Endothelial cell of umbilical vein (primary cell): ENCODE results near the gene RCOR1. TPM values are rescaled to one million over a fixed set of nuclear protein-coding genes. Genes with fewer than 3 reads are reported as not detected.

Experiments used
- BruUV-seq: library from RNA; stranded (reverse); fragments of 400-500 nt; replicated peaks from 2 replicates; lab custom pipeline; 2021; lab: Mats Ljungman, UMichigan
- CTCF ChIA-PET: fragments of 300-600, 350-600 bp; sonication (Branson Sonifier 250); formaldehyde crosslinking; loops from one replicate; lab custom pipeline; 2021; ENCODE audit warnings: antibody characterized with exemption, inconsistent platforms; lab: Charles Lee
- POLR2A ChIA-PET: fragments of 300-600, 350-600 bp; sonication (Branson Sonifier 250); formaldehyde crosslinking; loops from one replicate; lab custom pipeline; 2021; ENCODE audit warnings: antibody characterized with exemption, inconsistent platforms; lab: Charles Lee
- DNase-seq: peaks from one replicate; pipeline ENCODE4 v3.0.0-alpha.2; 2011; ENCODE audit warnings: low read depth, low spot score
- FAIRE-seq: peaks from 2 replicates; lab custom pipeline; 2011; peaks lifted over from hg19 to GRCh38; lab: Jason Lieb, UNC
- H2AFZ ChIP-seq: 2 replicates; pipeline ENCODE4 v1.6.0; 2012; ENCODE audit warnings: low read depth, low read length, control low read depth, inconsistent platforms
- H3K27ac ChIP-seq: 2 replicates; pipeline ENCODE4 v1.5.1; 2011; ENCODE audit warnings: low read depth, mild to moderate bottlenecking, control low read depth, low read length, moderate library complexity; ENCODE audit not compliant: insufficient read depth
- H3K27me3 ChIP-seq, 2 experiments: 2 replicates each; pipeline versions ENCODE4 v1.6.0 to v1.6.1; 2011; ENCODE audit warnings: low read length in 2 of 2, mixed read lengths in 1 of 2; ENCODE audit not compliant: control insufficient read depth in 2 of 2, insufficient read depth in 2 of 2
- H3K36me3 ChIP-seq, 2 experiments: 2 replicates in 1 of 2; 3 replicates in 1 of 2; pipeline ENCODE4 v1.5.1; 2011; ENCODE audit warnings: low read length in 2 of 2, mild to moderate bottlenecking in 1 of 2, moderate library complexity in 1 of 2; ENCODE audit not compliant: control insufficient read depth in 2 of 2, insufficient read depth in 2 of 2; ENCODE audit errors: extremely low read depth in 1 of 2
- H3K4me1 ChIP-seq: 3 replicates; pipeline ENCODE4 v1.5.1; 2011; ENCODE audit warnings: mild to moderate bottlenecking, low read length; ENCODE audit not compliant: control insufficient read depth, insufficient read depth; ENCODE audit errors: extremely low read depth
- H3K4me2 ChIP-seq: 2 replicates; pipeline ENCODE4 v1.6.1; 2011; ENCODE audit warnings: low read length, control low read depth, mixed read lengths; ENCODE audit not compliant: insufficient read depth
- H3K4me3 ChIP-seq, 3 experiments: fragments of 200-600 bp in 1 of 3; sonication (generic), shearing (Covaris generic) in 1 of 3; replicated peaks in 1 of 3; 2 replicates each; pipeline ENCODE4 v1.5.1; 2011 to 2016; ENCODE audit warnings: control low read depth in 3 of 3, low read length in 3 of 3, mild to moderate bottlenecking in 2 of 3, inconsistent platforms in 1 of 3, low read depth in 1 of 3, moderate library complexity in 1 of 3; ENCODE audit not compliant: insufficient read depth in 1 of 3
- H3K79me2 ChIP-seq: 2 replicates; pipeline ENCODE4 v1.6.0; 2012; ENCODE audit warnings: low read length, inconsistent platforms; ENCODE audit not compliant: control insufficient read depth, insufficient read depth
- H3K9ac ChIP-seq: replicated peaks from 2 replicates; pipeline ENCODE3; 2011; ENCODE audit warnings: low read length, control low read depth; ENCODE audit not compliant: insufficient read depth; ENCODE audit errors: extremely low read depth
- H3K9me1 ChIP-seq: replicated peaks from 3 replicates; pipeline ENCODE4 v1.6.0; 2011; ENCODE audit warnings: mild to moderate bottlenecking, low read length; ENCODE audit not compliant: control insufficient read depth, insufficient read depth; ENCODE audit errors: extremely low read depth
- H3K9me3 ChIP-seq: replicated peaks from 2 replicates; pipeline ENCODE4 v1.5.1; 2012; ENCODE audit warnings: low read length, inconsistent platforms; ENCODE audit not compliant: control insufficient read depth, insufficient read depth
- H4K20me1 ChIP-seq: replicated peaks from 2 replicates; pipeline ENCODE3; 2011; ENCODE audit warnings: mild to moderate bottlenecking, low read length; ENCODE audit not compliant: control insufficient read depth, insufficient read depth; ENCODE audit errors: extremely low read depth
- EZH2 ChIP-seq: IDR thresholded peaks from 2 replicates; pipeline ENCODE4 v1.6.1; 2012; ENCODE audit warnings: borderline replicate concordance, low read depth, mild to moderate bottlenecking, moderate library complexity, low read length, inconsistent platforms; ENCODE audit not compliant: severe bottlenecking
- FOS ChIP-seq: IDR thresholded peaks from 2 replicates; pipeline ENCODE4 v1.6.1; 2011; ENCODE audit warnings: mild to moderate bottlenecking, low read length, moderate library complexity, borderline replicate concordance; ENCODE audit not compliant: insufficient read depth
- GATA2 ChIP-seq: IDR thresholded peaks from 2 replicates; pipeline ENCODE4 v1.7.0; 2011; ENCODE audit warnings: low read depth, mild to moderate bottlenecking, moderate library complexity, mixed read lengths, low read length; ENCODE audit not compliant: insufficient read length, insufficient read depth
- JUN ChIP-seq: IDR thresholded peaks from 2 replicates; pipeline ENCODE4 v1.6.1; 2011; ENCODE audit warnings: borderline replicate concordance, low read depth; ENCODE audit not compliant: insufficient read length, insufficient read depth
- MYC ChIP-seq: IDR thresholded peaks from one replicate; pipeline ENCODE4 v1.6.1; 2011; ENCODE audit warnings: mild to moderate bottlenecking, low read depth, low read length
- POLR2AphosphoS5 ChIP-seq: IDR thresholded peaks from 2 replicates; pipeline ENCODE4 v1.6.1; 2012; ENCODE audit warnings: low read depth, mild to moderate bottlenecking, control low read depth, low read length, moderate library complexity; ENCODE audit not compliant: insufficient read depth
- dilution Hi-C: fragments of 300-500 bp; cut with MboI; formaldehyde crosslinking; loops from one replicate; pipeline ENCODE4 v1.15.0; 2019; ENCODE audit warnings: low sequenced_read_pairs; ENCODE audit not compliant: extremely low pct_ligation_motif_present
- intact Hi-C: fragments of 100-400 bp; cut with micrococcal nuclease; formaldehyde crosslinking; loops from one replicate; pipeline ENCODE4 v1.10.0; 2022
- polyA plus RNA-seq, 4 experiments: library from polyadenylated mRNA; depleted of rRNA in 3 of 4; stranded (reverse) in 3 of 4; unstranded in 1 of 4; fragments of >200 nt; gene quantifications; 2 replicates each; pipeline versions ENCODE4 v1.2.1 to v1.2.3, GENCODE V29; 2011 to 2012; ENCODE audit warnings: missing spikeins in 1 of 4
- total RNA-seq: library from RNA; stranded (reverse); gene quantifications from 2 replicates; pipeline ENCODE4 v1.2.3, GENCODE V29; 2021
- TF ChIP-seq, protein P1 (sequence below), 2 donors: IDR thresholded peaks; 1 replicate in 1 of 2; 2 replicates in 1 of 2; pipeline ENCODE4 v1.5.1; 2011; ENCODE audit warnings: low read length in 2 of 2, mild to moderate bottlenecking in 2 of 2, moderate library complexity in 2 of 2, control low read depth in 1 of 2, inconsistent platforms in 1 of 2, low read depth in 1 of 2; ENCODE audit not compliant: insufficient read depth in 1 of 2; ENCODE audit errors: extremely low read depth in 1 of 2
- TF ChIP-seq, protein P2 (sequence below): IDR thresholded peaks from 2 replicates; pipeline ENCODE4 v1.6.1; 2011; ENCODE audit not compliant: insufficient read depth, insufficient read length

Gene RCOR1
- total and polyA plus RNA-seq, 2 donors (not counting 3 experiments of a cell fraction or from before 2014, with no cell fraction given) = 15.6 to 32.2 TPM

DNA sequence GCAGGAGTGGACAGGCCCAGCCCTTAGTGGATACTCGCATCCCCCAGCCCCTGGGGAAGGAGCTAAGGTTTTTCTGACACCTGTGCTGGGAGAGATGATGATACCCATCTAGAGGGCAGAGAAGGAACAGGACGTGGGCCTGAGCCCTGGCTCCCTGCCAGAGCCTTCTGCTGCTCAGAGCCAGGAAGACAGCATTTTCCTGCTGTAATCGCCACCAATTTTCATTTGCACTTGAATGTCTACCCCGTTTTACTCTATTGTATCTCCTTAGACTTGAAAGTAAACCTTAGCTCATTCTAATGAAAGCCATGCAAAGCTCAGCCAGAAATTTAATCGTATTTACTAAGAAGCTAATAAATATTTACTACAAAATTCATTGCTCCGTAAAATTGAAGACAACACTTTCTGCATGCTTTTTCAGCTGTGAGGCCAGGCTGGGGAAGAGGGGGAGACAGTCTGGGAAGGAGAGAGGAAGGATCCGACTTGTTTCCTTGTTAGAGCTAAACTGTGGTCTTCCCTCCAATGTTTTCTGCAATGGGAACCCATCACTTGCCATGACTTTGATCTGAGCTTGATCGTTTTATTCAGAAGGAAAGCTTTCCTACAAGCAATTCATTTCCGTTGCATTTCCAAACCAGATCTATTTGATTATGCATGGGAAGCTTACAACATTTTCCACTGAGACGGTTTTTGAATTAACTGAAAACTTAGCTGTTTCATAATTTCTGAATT is 167.2 kb downstream of the RCOR1 start:
- Histone ChIP-seq H2AFZ (no peak overlapping the region), H3K9me3 (no peaks in the 10 kb centered on the region), H3K79me2 (no peaks in the 10 kb centered on the region), H3K4me1 (no peaks in the 10 kb centered on the region), H3K9me1 (no peaks in the 10 kb centered on the region), H3K36me3 (no peaks in the 10 kb centered on the region), H3K4me3 (no peak overlapping the region), H3K9ac (no peak overlapping the region), H3K4me2 (no peak overlapping the region), H3K27me3 (peaks cover 11 to 15% of the 10 kb centered on the region in 2 experiments), H4K20me1 (no peaks in the 10 kb centered on the region), H3K27ac (no peak overlapping the region)
- intact Hi-C loops (no loop called here), dilution Hi-C loops (no loop called here)
- no TSS peak for BruUV-seq
- CTCF ChIA-PET = interaction anchor here (0.7 to 2.2 kb wide), 7 partner anchors 14 to 77 kb away, joined by 3 to 15 read pairs (median 3); no protein-coding TSS in a partner anchor
- peak; percentile 18 for FAIRE-seq
- POLR2A ChIA-PET = no interaction called here
- peak; percentile 41 for DNase-seq
- TF ChIP-seq POLR2AphosphoS5 = no peak
- no peak for TF ChIP-seq GATA2
- TF ChIP-seq FOS = no peak
- TF ChIP-seq, protein P1, sequence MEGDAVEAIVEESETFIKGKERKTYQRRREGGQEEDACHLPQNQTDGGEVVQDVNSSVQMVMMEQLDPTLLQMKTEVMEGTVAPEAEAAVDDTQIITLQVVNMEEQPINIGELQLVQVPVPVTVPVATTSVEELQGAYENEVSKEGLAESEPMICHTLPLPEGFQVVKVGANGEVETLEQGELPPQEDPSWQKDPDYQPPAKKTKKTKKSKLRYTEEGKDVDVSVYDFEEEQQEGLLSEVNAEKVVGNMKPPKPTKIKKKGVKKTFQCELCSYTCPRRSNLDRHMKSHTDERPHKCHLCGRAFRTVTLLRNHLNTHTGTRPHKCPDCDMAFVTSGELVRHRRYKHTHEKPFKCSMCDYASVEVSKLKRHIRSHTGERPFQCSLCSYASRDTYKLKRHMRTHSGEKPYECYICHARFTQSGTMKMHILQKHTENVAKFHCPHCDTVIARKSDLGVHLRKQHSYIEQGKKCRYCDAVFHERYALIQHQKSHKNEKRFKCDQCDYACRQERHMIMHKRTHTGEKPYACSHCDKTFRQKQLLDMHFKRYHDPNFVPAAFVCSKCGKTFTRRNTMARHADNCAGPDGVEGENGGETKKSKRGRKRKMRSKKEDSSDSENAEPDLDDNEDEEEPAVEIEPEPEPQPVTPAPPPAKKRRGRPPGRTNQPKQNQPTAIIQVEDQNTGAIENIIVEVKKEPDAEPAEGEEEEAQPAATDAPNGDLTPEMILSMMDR (IDR thresholded peaks at IDR 0.05; ENCODE audit: extremely low read depth in 1 of 2, insufficient read depth in 1 of 2, low read depth in 1 of 2, low read length in 2 of 2) = peak in 1 of 2 donors; percentile 5
- TF ChIP-seq EZH2 = no peak
- TF ChIP-seq MYC = no peak
- TF ChIP-seq JUN = no peak
- TF ChIP-seq, protein P2, sequence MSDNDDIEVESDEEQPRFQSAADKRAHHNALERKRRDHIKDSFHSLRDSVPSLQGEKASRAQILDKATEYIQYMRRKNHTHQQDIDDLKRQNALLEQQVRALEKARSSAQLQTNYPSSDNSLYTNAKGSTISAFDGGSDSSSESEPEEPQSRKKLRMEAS = no peak
